Uterus (tissue), 4 donors: Measurements from ENCODE around the gene MDC1. TPM values are rescaled to one million over a fixed set of nuclear protein-coding genes. Genes with fewer than 3 reads are reported as not detected.

Source experiments
- DNase-seq, 2 donors: peaks; one replicate each; pipeline ENCODE4 v3.0.0-alpha.2; 2019 to 2020
- H3K27ac ChIP-seq, 2 donors: fragments of 200-600 bp; sonication (generic); 1 replicate in 1 of 2; 2 replicates in 1 of 2; pipeline ENCODE4 v1.5.1; 2016 to 2018
- H3K27me3 ChIP-seq, 2 donors: fragments of 200-600 bp; sonication (generic); one replicate each; pipeline ENCODE4 v1.5.1; 2018 to 2019; ENCODE audit warnings: control low read depth in 1 of 2
- H3K36me3 ChIP-seq, 2 donors: fragments of 200-600 bp; sonication (generic); one replicate each; pipeline ENCODE4 v1.5.1; 2019; ENCODE audit warnings: control low read depth in 1 of 2
- H3K4me1 ChIP-seq, 2 donors: fragments of 200-600 bp; sonication (generic); one replicate each; pipeline ENCODE4 v1.5.1; 2018 to 2019; ENCODE audit warnings: control low read depth in 1 of 2
- H3K4me3 ChIP-seq, 2 donors: fragments of 200-600 bp; sonication (generic); 1 replicate in 1 of 2; 2 replicates in 1 of 2; pipeline ENCODE4 v1.5.1; 2018 to 2019; ENCODE audit warnings: mild to moderate bottlenecking in 1 of 2
- H3K9me3 ChIP-seq, 2 donors: fragments of 200-600 bp; sonication (generic); one replicate each; pipeline ENCODE4 v1.5.1; 2019; ENCODE audit warnings: control low read depth in 1 of 2
- POLR2A ChIP-seq, 2 donors: fragments of 450-650 bp; IDR thresholded peaks; one replicate each; pipeline ENCODE4 v1.6.1; 2016; ENCODE audit warnings: antibody characterized with exemption in 2 of 2, mild to moderate bottlenecking in 1 of 2, moderate library complexity in 1 of 2
- intact Hi-C: fragments of 100-400 bp; cut with DNase I; formaldehyde crosslinking; loops from one replicate; pipeline ENCODE4 v1.15.1; 2023; ENCODE audit warnings: low total_unique reads
- total RNA-seq, 4 donors: library from RNA; depleted of rRNA in 3 of 4; stranded (reverse); fragments of >200 nt in 3 of 4; gene quantifications; one replicate each; pipeline versions ENCODE4 v1.1.0 to v1.2.4, GENCODE V29; 2014 to 2023
- TF ChIP-seq, protein P1 (sequence below), 4 experiments: fragments of 200-600 bp in 2 of 4; fragments of 450-650 bp in 2 of 4; sonication (generic) in 2 of 4; IDR thresholded peaks; one replicate each; pipeline ENCODE4 v1.5.1; 2016 to 2019; ENCODE audit warnings: antibody characterized with exemption in 4 of 4, mild to moderate bottlenecking in 2 of 4, moderate library complexity in 1 of 4
- donor health status: DM: yes; HTN: yes; CAD: no.

The MDC1 gene
- total RNA-seq, 4 donors from 2014 or later: 3.1 to 61.9 (median 10.2) TPM

GRCh38 chr6:30696432-30696831 lies 20.6 kb downstream of the MDC1 start:
- Histone ChIP-seq H3K36me3 (no peaks in the 10 kb centered on the region), H3K27me3 (no peaks in the 10 kb centered on the region), H3K4me3 (no peak overlapping the region), H3K27ac (no peak overlapping the region), H3K9me3 (no peaks in the 10 kb centered on the region), H3K4me1 (no peaks in the 10 kb centered on the region)
- DNase-seq: no peak
- intact Hi-C loops: no loop called here
- TF ChIP-seq POLR2A (IDR thresholded peaks at IDR 0.05): no peak
- TF ChIP-seq, protein P1, sequence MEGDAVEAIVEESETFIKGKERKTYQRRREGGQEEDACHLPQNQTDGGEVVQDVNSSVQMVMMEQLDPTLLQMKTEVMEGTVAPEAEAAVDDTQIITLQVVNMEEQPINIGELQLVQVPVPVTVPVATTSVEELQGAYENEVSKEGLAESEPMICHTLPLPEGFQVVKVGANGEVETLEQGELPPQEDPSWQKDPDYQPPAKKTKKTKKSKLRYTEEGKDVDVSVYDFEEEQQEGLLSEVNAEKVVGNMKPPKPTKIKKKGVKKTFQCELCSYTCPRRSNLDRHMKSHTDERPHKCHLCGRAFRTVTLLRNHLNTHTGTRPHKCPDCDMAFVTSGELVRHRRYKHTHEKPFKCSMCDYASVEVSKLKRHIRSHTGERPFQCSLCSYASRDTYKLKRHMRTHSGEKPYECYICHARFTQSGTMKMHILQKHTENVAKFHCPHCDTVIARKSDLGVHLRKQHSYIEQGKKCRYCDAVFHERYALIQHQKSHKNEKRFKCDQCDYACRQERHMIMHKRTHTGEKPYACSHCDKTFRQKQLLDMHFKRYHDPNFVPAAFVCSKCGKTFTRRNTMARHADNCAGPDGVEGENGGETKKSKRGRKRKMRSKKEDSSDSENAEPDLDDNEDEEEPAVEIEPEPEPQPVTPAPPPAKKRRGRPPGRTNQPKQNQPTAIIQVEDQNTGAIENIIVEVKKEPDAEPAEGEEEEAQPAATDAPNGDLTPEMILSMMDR (IDR thresholded peaks at IDR 0.05): no peak

GRCh38 chr6:30691208-30691847 lies 25.8 kb downstream of the MDC1 start:
- no peaks in the 10 kb centered on the region for H3K27me3 ChIP-seq
- peak overlapping the region; percentile 98 to 99 for H3K27ac ChIP-seq
- TF ChIP-seq, protein P1 (IDR thresholded peaks at IDR 0.05): no peak
- no peak for TF ChIP-seq POLR2A (IDR thresholded peaks at IDR 0.05)
- intact Hi-C loops: no loop called here
- peak overlapping the region; percentile 60 to 78 for H3K4me3 ChIP-seq
- no peaks in the 10 kb centered on the region for H3K9me3 ChIP-seq
- DNase-seq: no peak
- H3K36me3 ChIP-seq: no peaks in the 10 kb centered on the region
- H3K4me1 ChIP-seq: peaks cover 8 to 10% of the 10 kb centered on the region in 2 donors

- no peaks in the 10 kb centered on the region for H3K36me3 ChIP-seq
- peak in 1 of 2 donors; percentile 37 for TF ChIP-seq POLR2A (IDR thresholded peaks at IDR 0.05)
- TF ChIP-seq, protein P1 (IDR thresholded peaks at IDR 0.05): no peak
- peaks cover 8 to 10% of the 10 kb centered on the region in 2 donors for H3K4me1 ChIP-seq
- peak within 1 kb of the TSS; percentile 60 to 78 for H3K4me3 ChIP-seq
- no peaks in the 10 kb centered on the region for H3K27me3 ChIP-seq
- DNase-seq: peak; percentile 89 to 92
- H3K27ac ChIP-seq: peak within 1 kb of the TSS; percentile 98 to 99
- intact Hi-C loops: no loop called here
- no peaks in the 10 kb centered on the region for H3K9me3 ChIP-seq
These were observed 26.5 kb downstream of the MDC1 start, which contains the start of gene NRM for GRCh38 chr6:30690403-30691207. Gene NRM (minus strand): TSS chr6:30690984. CDS start chr6:30690974, 10 bp downstream.

DNA sequence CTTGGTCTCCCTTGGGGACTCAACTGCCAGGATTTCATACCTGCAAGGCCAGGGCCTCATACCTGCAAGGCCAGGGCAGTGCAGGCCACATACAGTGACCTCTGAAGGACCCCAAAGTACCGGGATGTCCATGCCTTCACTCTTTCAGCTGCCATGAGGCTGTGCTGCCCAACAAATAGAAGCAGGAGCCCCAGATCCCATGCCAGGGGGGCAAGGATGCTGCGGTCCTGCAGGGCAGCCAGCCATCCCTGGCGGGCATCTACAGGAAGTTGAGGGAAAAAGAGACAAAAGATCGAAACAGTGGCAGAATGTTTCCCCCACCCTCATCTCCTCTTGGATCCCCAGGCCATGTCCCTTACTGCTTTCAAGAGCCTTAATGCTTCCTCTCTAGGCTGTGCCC lies 27.1 kb downstream of the MDC1 start:
- no peak for TF ChIP-seq POLR2A (IDR thresholded peaks at IDR 0.05)
- TF ChIP-seq, protein P1 (IDR thresholded peaks at IDR 0.05): no peak
- DNase-seq: no peak
- Histone ChIP-seq H3K27me3 (no peaks in the 10 kb centered on the region), H3K36me3 (no peaks in the 10 kb centered on the region), H3K9me3 (no peaks in the 10 kb centered on the region), H3K4me3 (peak overlapping the region; percentile 60 to 78), H3K4me1 (peaks cover 8 to 10% of the 10 kb centered on the region in 2 donors), H3K27ac (peak overlapping the region; percentile 98 to 99)
- intact Hi-C loops: no loop called here
